HEK293T (cell line): ENCODE data around the gene RTKN.
"Not testable (repeated sequence)": the region's sequence is repeated elsewhere in the genome, so short reads cannot be mapped to it uniquely, and the experiment has no call there.

Experiments used
- CTCF ChIA-PET: fragments of 350-600 bp; formaldehyde crosslinking; extraction: SDS; loops from one replicate; lab custom pipeline; 2021; ENCODE audit warnings: antibody characterized with exemption, inconsistent platforms; lab: Yijun Ruan, JAX
- POLR2A ChIA-PET: fragments of 350-600 bp; formaldehyde crosslinking; extraction: SDS; loops from one replicate; lab custom pipeline; 2020; ENCODE audit warnings: antibody characterized with exemption, inconsistent platforms; lab: Yijun Ruan, JAX
- DNase-seq: peaks from one replicate; pipeline ENCODE4 v3.0.0; 2012; ENCODE audit warnings: mixed read lengths; ENCODE audit errors: extremely low spot score
- ARNT ChIP-seq: fragments of 450-650 bp; IDR thresholded peaks from 2 replicates; pipeline ENCODE4 v1.6.1; 2017; ENCODE audit warnings: mild to moderate bottlenecking
- BHLHE40 ChIP-seq: fragments of 450-650 bp; IDR thresholded peaks from 2 replicates; pipeline ENCODE4 v1.6.1; 2016; ENCODE audit warnings: mild to moderate bottlenecking, moderate library complexity, borderline replicate concordance
- CTBP1 ChIP-seq: fragments of 450-650 bp; IDR thresholded peaks from 2 replicates; pipeline ENCODE4 v1.6.1; 2016; ENCODE audit warnings: borderline replicate concordance
- ELF4 ChIP-seq: fragments of 450-650 bp; IDR thresholded peaks from 2 replicates; pipeline ENCODE4 v1.6.1; 2017; ENCODE audit warnings: antibody characterized with exemption
- FOXA1 ChIP-seq: fragments of 450-650 bp; IDR thresholded peaks from 2 replicates; pipeline ENCODE4 v1.6.1; 2016; ENCODE audit warnings: mild to moderate bottlenecking
- FOXK2 ChIP-seq: fragments of 450-650 bp; IDR thresholded peaks from 2 replicates; pipeline ENCODE4 v1.6.1; 2016; ENCODE audit warnings: mild to moderate bottlenecking
- FOXM1 ChIP-seq: fragments of 450-650 bp; IDR thresholded peaks from 2 replicates; pipeline ENCODE4 v1.6.1; 2017; ENCODE audit warnings: mild to moderate bottlenecking, borderline replicate concordance
- HDGF ChIP-seq: fragments of 450-650 bp; IDR thresholded peaks from 2 replicates; pipeline ENCODE4 v1.6.1; 2017; ENCODE audit warnings: antibody characterized with exemption, borderline replicate concordance
- L3MBTL2 ChIP-seq: fragments of 450-650 bp; conservative IDR thresholded peaks from 2 replicates; pipeline ENCODE4 v1.6.1; 2016; ENCODE audit warnings: mild to moderate bottlenecking
- LEF1 ChIP-seq: fragments of 450-650 bp; IDR thresholded peaks from 2 replicates; pipeline ENCODE4 v1.6.1; 2017; ENCODE audit warnings: mild to moderate bottlenecking, borderline replicate concordance
- NFRKB ChIP-seq: fragments of 450-650 bp; IDR thresholded peaks from 2 replicates; pipeline ENCODE4 v1.6.1; 2016; ENCODE audit warnings: mild to moderate bottlenecking, moderate library complexity
- PKNOX1 ChIP-seq: fragments of 450-650 bp; IDR thresholded peaks from 2 replicates; pipeline ENCODE4 v1.6.1; 2016
- SP1 ChIP-seq: fragments of 450-650 bp; IDR thresholded peaks from 2 replicates; pipeline ENCODE4 v1.6.1; 2017
- SUZ12 ChIP-seq: fragments of 450-650 bp; IDR thresholded peaks from 2 replicates; pipeline ENCODE4 v1.6.1; 2016; ENCODE audit warnings: mild to moderate bottlenecking
- TARDBP ChIP-seq: fragments of 450-650 bp; IDR thresholded peaks from 2 replicates; pipeline ENCODE4 v1.6.1; 2016
- ZNF384 ChIP-seq: fragments of 450-650 bp; IDR thresholded peaks from 2 replicates; pipeline ENCODE4 v1.6.1; 2016

The RTKN gene

GRCh38 chr2:74421221-74421870 lies 20.4 kb downstream of the RTKN start, which contains the start of the genes C2orf81 and WDR54:
TSS of gene C2orf81 (minus strand) at chr2:74421619. CDS start at chr2:74421560, 59 bp downstream.
TSS of gene WDR54 (plus strand) at chr2:74421730. CDS start at chr2:74422154, 424 bp downstream.
- ChIA-PET POLR2A (interaction anchor here (0.6 to 2.7 kb wide), 10 partner anchors 8 to 80 kb away, joined by 3 to 20 read pairs (median 5); partner anchors contain the start of genes INO80B, MRPL53 and WBP1), CTCF (no interaction called here)
- DNase-seq, result peak; percentile 97
- no peak for TF ChIP-seq PKNOX1
- no peak; the same call in 1 of the 2 replicates for TF ChIP-seq ELF4
- TF ChIP-seq CTBP1, result no peak
- TF ChIP-seq L3MBTL2, result peak; percentile 94

GRCh38 chr2:74420443-74421103 lies 21.2 kb downstream of the RTKN start:
- DNase-seq, CTCF ChIA-PET: not testable (repeated sequence)
- POLR2A ChIA-PET, result interaction anchor here (0.6 to 2.7 kb wide), 9 partner anchors 8 to 80 kb away, joined by 3 to 20 read pairs (median 6); partner anchors contain the start of genes INO80B, MRPL53 and WBP1

- no peak for DNase-seq
- CTCF ChIA-PET, result no interaction called here
- no peak for TF ChIP-seq BHLHE40
- TF ChIP-seq L3MBTL2, result no peak
- TF ChIP-seq ARNT, result no peak
- no peak for TF ChIP-seq SUZ12
- TF ChIP-seq FOXK2, result no peak
- TF ChIP-seq NFRKB, result no peak
- TF ChIP-seq CTBP1, result no peak
- no peak for TF ChIP-seq HDGF
- no peak for TF ChIP-seq PKNOX1
- no peak for TF ChIP-seq LEF1
- TF ChIP-seq ELF4, result no peak
- no peak for TF ChIP-seq FOXA1
- TF ChIP-seq ZNF384, result no peak
- no peak for TF ChIP-seq FOXM1
- POLR2A ChIA-PET, result interaction anchor here (2.6 kb wide), 1 partner anchor 38 kb away, joined by 18 read pairs; the partner anchor contains the start of gene WBP1
Measured at GRCh38 chr2:74420006-74420405, 21.7 kb downstream of the RTKN start.

GRCh38 chr2:74419345-74419744 lies 22.4 kb downstream of the RTKN start:
- TF ChIP-seq L3MBTL2, result no peak
- no peak for TF ChIP-seq ARNT
- TF ChIP-seq FOXK2, result no peak
- no peak for TF ChIP-seq HDGF
- TF ChIP-seq SP1, result no peak
- no peak for TF ChIP-seq ZNF384
- TF ChIP-seq ELF4, result no peak
- no peak for TF ChIP-seq NFRKB
- TF ChIP-seq SUZ12, result no peak

GRCh38 chr2:74418312-74418711 lies 23.4 kb downstream of the RTKN start:
- POLR2A ChIA-PET, result no interaction called here
- DNase-seq, result no peak
- no peak for TF ChIP-seq SP1
- TF ChIP-seq NFRKB, result no peak
- no peak for TF ChIP-seq SUZ12
- no peak for TF ChIP-seq HDGF
- no peak for TF ChIP-seq FOXM1
- no peak for TF ChIP-seq FOXK2
- TF ChIP-seq CTBP1, result no peak
- TF ChIP-seq PKNOX1, result no peak
- CTCF ChIA-PET, result interaction anchor here (0.7 kb wide), 1 partner anchor 83 kb away, joined by 4 read pairs; no protein-coding TSS in a partner anchor

More at GRCh38 chr2:74419345-74419744, 22.4 kb downstream of the RTKN start:
- ChIA-PET POLR2A (no interaction called here), CTCF (interaction anchor here (0.7 kb wide), 1 partner anchor 84 kb away, joined by 4 read pairs; no protein-coding TSS in a partner anchor)
- DNase-seq, result no peak

GRCh38 chr2:74417763-74418162 lies 24.0 kb downstream of the RTKN start:
- TF ChIP-seq ELF4, result no peak
- TF ChIP-seq SUZ12, result no peak
- TF ChIP-seq HDGF, result no peak
- no peak for TF ChIP-seq ZNF384
- TF ChIP-seq NFRKB, result no peak
- no peak for TF ChIP-seq FOXA1
- TF ChIP-seq CTBP1, result no peak
- TF ChIP-seq FOXM1, result no peak
- TF ChIP-seq LEF1, result no peak
- TF ChIP-seq TARDBP, result no peak
- no peak for TF ChIP-seq ARNT
- no peak for TF ChIP-seq L3MBTL2
- POLR2A ChIA-PET, result no interaction called here
- CTCF ChIA-PET, result no interaction called here
- DNase-seq, result no peak
